Panc1 (cell line): ENCODE data around the gene ZBTB7C. TPM values are rescaled to one million over a fixed set of nuclear protein-coding genes. Genes with fewer than 3 reads are reported as not detected.

Experiments used
- ATAC-seq: fragments of 200-7000 bp; cut with Tn5 transposase; 2 replicates; pipeline ENCODE4 v1.9.1; 2020; ENCODE audit warnings: mild to moderate bottlenecking, moderate library complexity
- BruUV-seq: library from RNA; stranded (reverse); fragments of 400-500 nt; replicated peaks from 2 replicates; lab custom pipeline; 2021; lab: Mats Ljungman, UMichigan
- CTCF ChIA-PET: fragments of 300-600 bp; sonication (Branson Sonifier 250); formaldehyde crosslinking; loops from one replicate; lab custom pipeline; 2022; ENCODE audit warnings: antibody characterized with exemption; lab: Charles Lee
- POLR2A ChIA-PET: fragments of 300-600 bp; sonication (Branson Sonifier 250); formaldehyde crosslinking; loops from one replicate; lab custom pipeline; 2022; ENCODE audit warnings: antibody characterized with exemption; lab: Charles Lee
- DNase-seq: peaks from one replicate; pipeline ENCODE4 v3.0.0-alpha.2; 2010; ENCODE audit warnings: low read depth, low spot score
- H3K27ac ChIP-seq: 2 replicates; pipeline ENCODE4 v1.5.1; 2011; ENCODE audit warnings: mild to moderate bottlenecking, low read length, inconsistent platforms
- H3K27me3 ChIP-seq: fragments of 200-500 bp; sonication (Bioruptor generic); 2 replicates; pipeline ENCODE4 v1.6.0; 2014; ENCODE audit warnings: low read length, inconsistent platforms; ENCODE audit not compliant: control insufficient read depth, insufficient read depth
- H3K36me3 ChIP-seq: fragments of 200-500 bp; sonication (Bioruptor generic); 2 replicates; pipeline ENCODE4 v1.5.1; 2014; ENCODE audit warnings: inconsistent platforms, mild to moderate bottlenecking, low read length, moderate library complexity; ENCODE audit not compliant: control insufficient read depth, insufficient read depth
- H3K4me1 ChIP-seq: 2 replicates; pipeline ENCODE4 v1.5.1; 2011; ENCODE audit warnings: inconsistent platforms, mild to moderate bottlenecking, low read length, moderate library complexity; ENCODE audit not compliant: control insufficient read depth, insufficient read depth
- H3K4me3 ChIP-seq, 2 experiments: 2 replicates each; pipeline ENCODE4 v1.5.1; 2011 to 2012; ENCODE audit warnings: low read depth in 2 of 2, low read length in 2 of 2, mild to moderate bottlenecking in 2 of 2, inconsistent platforms in 1 of 2, moderate library complexity in 1 of 2
- H3K9me3 ChIP-seq: fragments of 200-500 bp; sonication (Bioruptor generic); 2 replicates; pipeline ENCODE4 v1.5.1; 2014; ENCODE audit warnings: low read depth, mild to moderate bottlenecking, inconsistent platforms, low read length, moderate library complexity; ENCODE audit not compliant: control insufficient read depth, insufficient read depth
- CTCF ChIP-seq: fragments of 450-650 bp; IDR thresholded peaks from 2 replicates; pipeline ENCODE4 v1.5.1; 2017; ENCODE audit warnings: mild to moderate bottlenecking
- POLR2AphosphoS5 ChIP-seq: IDR thresholded peaks from 2 replicates; pipeline ENCODE4 v1.6.1; 2012; ENCODE audit warnings: mild to moderate bottlenecking, low read depth, low read length, moderate library complexity
- SIN3A ChIP-seq: IDR thresholded peaks from 2 replicates; pipeline ENCODE4 v1.6.1; 2012; ENCODE audit warnings: low read depth, mild to moderate bottlenecking, low read length, moderate library complexity, borderline replicate concordance; ENCODE audit not compliant: insufficient read depth
- TCF7L2 ChIP-seq: IDR thresholded peaks from 2 replicates; pipeline ENCODE4 v1.6.1; 2011; ENCODE audit warnings: mild to moderate bottlenecking, low read depth, low read length, inconsistent platforms
- in situ Hi-C: cut with HindIII; loops from 2 replicates; pipeline ENCODE4 v1.10.0; 2016; ENCODE audit warnings: low sequenced_read_pairs, low pct_unique_long_range_greater_than_20kb
- intact Hi-C: fragments of 100-400 bp; cut with micrococcal nuclease; formaldehyde crosslinking; loops from one replicate; pipeline ENCODE4 v1.10.0; 2022; ENCODE audit not compliant: unreplicated experiment
- total RNA-seq: library from RNA; stranded (reverse); gene quantifications from one replicate; pipeline ENCODE4 v1.2.1, GENCODE V29; 2021; ENCODE audit not compliant: unreplicated experiment
- TF ChIP-seq, protein P1 (sequence below), 2 experiments: IDR thresholded peaks; 2 replicates each; pipeline ENCODE4 v1.6.1; 2011 to 2012; ENCODE audit warnings: low read depth in 2 of 2, control low read depth in 1 of 2, low read length in 1 of 2, mild to moderate bottlenecking in 1 of 2, moderate library complexity in 1 of 2; ENCODE audit not compliant: insufficient read depth in 1 of 2

ZBTB7C gene
- total RNA-seq, 1 experiment from 2014 or later: 0.03 TPM

DNA sequence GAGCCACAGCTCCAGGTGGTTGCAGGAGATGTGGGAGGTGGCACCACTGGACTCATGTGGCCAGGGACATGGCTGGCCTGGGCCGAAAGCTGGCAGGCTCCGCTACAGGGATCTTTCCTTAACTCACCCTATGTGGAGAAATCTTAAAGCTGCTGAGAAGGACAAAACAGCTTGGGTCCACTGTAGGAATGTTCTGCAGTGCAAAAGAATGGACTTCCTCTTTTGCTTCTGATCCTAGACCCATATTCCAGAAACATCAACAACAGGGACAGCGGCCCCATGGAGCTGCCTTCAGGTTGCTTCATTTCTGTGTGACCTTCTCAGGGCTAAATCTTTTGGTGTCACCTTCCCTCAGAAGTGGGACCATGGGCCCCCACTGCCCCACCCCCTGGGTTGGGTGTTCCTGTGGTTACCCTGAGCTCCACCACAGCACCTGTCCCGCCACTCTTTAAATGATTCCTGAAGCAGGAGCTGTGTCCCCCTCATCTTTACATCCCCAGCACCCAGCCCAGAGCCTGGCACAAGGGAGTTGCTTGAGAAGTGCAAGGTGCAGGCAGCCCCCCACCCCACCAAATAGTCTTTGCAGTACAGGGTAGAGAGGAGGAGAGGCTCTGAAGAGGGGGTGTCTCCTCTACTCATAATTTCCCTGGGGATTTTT, 205.8 kb downstream of the ZBTB7C start:
- no peak for TF ChIP-seq SIN3A
- no peak for TF ChIP-seq TCF7L2
- TF ChIP-seq, protein P1, sequence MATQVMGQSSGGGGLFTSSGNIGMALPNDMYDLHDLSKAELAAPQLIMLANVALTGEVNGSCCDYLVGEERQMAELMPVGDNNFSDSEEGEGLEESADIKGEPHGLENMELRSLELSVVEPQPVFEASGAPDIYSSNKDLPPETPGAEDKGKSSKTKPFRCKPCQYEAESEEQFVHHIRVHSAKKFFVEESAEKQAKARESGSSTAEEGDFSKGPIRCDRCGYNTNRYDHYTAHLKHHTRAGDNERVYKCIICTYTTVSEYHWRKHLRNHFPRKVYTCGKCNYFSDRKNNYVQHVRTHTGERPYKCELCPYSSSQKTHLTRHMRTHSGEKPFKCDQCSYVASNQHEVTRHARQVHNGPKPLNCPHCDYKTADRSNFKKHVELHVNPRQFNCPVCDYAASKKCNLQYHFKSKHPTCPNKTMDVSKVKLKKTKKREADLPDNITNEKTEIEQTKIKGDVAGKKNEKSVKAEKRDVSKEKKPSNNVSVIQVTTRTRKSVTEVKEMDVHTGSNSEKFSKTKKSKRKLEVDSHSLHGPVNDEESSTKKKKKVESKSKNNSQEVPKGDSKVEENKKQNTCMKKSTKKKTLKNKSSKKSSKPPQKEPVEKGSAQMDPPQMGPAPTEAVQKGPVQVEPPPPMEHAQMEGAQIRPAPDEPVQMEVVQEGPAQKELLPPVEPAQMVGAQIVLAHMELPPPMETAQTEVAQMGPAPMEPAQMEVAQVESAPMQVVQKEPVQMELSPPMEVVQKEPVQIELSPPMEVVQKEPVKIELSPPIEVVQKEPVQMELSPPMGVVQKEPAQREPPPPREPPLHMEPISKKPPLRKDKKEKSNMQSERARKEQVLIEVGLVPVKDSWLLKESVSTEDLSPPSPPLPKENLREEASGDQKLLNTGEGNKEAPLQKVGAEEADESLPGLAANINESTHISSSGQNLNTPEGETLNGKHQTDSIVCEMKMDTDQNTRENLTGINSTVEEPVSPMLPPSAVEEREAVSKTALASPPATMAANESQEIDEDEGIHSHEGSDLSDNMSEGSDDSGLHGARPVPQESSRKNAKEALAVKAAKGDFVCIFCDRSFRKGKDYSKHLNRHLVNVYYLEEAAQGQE (IDR thresholded peaks at IDR 0.05; ENCODE audit: insufficient read depth in 1 of 2, low read depth in 2 of 2, low read length in 1 of 2): no peak
- no peak for TF ChIP-seq CTCF
- CTCF ChIA-PET: no interaction called here

DNA sequence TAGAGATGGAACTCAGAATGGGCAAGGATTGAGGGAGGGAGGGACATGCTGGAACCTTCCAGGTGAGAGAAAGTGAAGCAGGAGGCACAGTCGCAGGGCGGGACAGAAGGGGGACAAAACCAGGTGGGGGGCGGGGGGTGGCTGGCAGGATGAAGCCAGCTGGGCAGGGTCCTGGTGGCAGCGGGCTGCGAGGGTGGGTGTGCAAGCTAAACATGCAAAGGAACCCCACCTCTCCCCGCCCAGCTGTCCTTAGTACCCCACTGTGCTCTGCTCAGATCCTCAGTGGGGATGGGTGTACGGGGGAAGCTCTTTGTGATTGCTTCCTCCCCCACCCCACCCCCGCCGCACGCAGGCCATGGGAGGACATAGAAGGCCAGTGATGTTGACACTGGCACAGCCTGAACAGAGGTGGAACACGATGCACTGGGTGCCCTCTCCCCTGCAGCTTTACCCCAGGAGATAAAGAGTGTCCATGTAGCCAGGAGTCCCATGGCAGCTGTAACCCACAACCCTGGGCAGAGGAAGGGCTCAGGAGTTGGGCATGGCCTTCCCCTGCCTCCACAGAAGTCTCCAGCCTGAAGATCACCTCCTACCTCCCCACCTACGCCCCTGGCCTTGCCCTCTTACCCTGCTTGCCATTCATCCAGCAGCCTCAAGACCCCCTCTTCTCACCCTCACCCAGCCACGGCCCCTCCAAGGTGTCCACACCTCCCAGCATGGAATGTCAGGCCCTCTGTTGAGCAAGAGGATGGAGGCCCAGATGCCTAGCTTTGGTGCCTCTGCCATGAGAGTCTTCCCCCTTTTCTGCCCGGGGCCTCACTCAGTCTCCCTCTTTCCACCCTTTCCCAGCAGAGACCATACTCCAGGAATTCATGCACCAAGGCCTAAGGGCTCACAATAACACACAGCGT, 206.6 kb downstream of the ZBTB7C start:
- POLR2A ChIA-PET: no interaction called here
- Histone ChIP-seq H3K4me3 (no peak overlapping the region), H3K9me3 (no peaks in the 10 kb centered on the region), H3K27me3 (peaks cover 9% of the 10 kb centered on the region; the same call in 1 of the 2 replicates), H3K4me1 (no peaks in the 10 kb centered on the region), H3K36me3 (no peaks in the 10 kb centered on the region), H3K27ac (no peak overlapping the region)
- BruUV-seq: no TSS peak
- DNase-seq: no peak
- intact Hi-C loops: no loop called here
- CTCF ChIA-PET: no interaction called here
- TF ChIP-seq, protein P1 (IDR thresholded peaks at IDR 0.05; ENCODE audit: insufficient read depth in 1 of 2, low read depth in 2 of 2, low read length in 1 of 2): no peak
- TF ChIP-seq CTCF (no peak), POLR2AphosphoS5 (no peak), TCF7L2 (no peak), SIN3A (no peak)
- no peak for ATAC-seq
- in situ Hi-C loops: no loop called here

More for the DNA sequence above, 205.8 kb downstream of the ZBTB7C start:
- H3K36me3 ChIP-seq: no peaks in the 10 kb centered on the region
- POLR2A ChIA-PET: no interaction called here
- intact Hi-C loops: no loop called here
- ATAC-seq (no peak), DNase-seq (no peak)
- H3K4me1 ChIP-seq: no peaks in the 10 kb centered on the region
- no TSS peak for BruUV-seq
- H3K9me3 ChIP-seq: no peaks in the 10 kb centered on the region
- H3K27ac ChIP-seq: no peak overlapping the region
- H3K27me3 ChIP-seq: peaks cover 6% of the 10 kb centered on the region; the same call in 1 of the 2 replicates
- in situ Hi-C loops: no loop called here
- H3K4me3 ChIP-seq: no peak overlapping the region
